Activated CD4-positive, alpha-beta T cell treated with anti-CD3 and anti-CD28 coated beads for 48 hours (primary cell): ENCODE results near the gene ING5.

Source experiments
- DNase-seq: peaks from one replicate; pipeline ENCODE4 v3.0.0-alpha.2; 2020

The ING5 gene

DNA sequence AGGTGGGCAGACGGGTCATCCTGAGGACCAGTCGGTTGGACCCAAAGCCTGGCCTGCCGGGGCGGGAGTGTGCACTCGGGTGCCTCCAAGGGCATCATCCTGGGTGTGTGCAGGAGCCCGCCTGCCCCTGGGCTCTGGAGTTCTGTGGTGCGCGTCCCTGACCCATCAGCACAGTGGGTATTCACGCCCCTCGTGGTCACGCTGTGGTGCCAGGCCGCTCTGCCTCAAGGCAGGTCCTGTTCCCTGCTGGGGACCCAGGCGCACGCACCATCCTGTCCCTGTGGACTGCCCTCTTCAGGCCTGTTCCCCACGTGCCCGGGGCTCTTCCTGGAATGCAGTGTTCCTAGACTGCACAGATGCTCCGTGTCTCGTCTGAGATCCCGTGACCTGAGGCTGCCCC lies 18.3 kb downstream of the ING5 start:
- DNase-seq, result no peak

DNA sequence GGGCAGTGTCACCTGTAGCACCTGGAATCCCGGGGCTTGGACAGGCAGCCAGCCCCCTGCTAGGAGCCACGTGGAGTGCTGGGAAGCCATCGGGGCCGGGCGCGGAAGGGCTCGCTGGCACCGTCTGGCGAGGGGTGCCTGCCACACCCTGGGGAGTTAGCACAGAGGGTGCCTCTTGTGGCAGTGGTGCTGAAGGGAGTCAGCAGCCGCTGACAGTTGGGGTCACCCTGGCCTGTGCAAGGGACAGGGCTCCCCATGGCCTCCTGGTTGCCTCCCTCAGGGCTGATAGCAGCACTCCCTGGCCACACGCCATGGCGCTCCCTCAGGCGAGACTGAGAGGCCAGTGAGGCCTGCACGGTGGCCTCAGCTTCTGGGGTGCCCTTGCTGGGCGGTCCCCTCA lies 18.7 kb downstream of the ING5 start:
- no peak for DNase-seq

DNA sequence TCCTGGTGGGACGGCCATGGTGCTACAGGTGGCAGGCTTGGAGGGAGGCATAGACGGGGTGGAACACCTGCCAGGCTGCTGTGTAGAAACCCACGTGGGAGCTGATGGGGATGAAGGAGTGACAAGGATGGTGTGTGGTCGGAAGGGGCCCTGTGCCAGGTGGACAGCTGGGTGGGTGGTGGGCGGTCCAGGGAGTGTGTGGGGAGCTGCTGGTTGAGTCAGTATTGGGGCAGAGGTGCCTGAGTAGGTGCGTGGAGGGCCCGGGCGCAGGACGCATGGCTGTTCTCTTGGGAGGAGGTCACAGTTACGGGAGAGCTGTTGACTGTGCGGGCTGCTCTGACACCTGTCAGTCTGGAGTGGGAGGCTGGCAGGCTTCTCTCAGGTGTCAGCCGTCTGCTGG lies 20.0 kb downstream of the ING5 start:
- DNase-seq, result no peak

DNA sequence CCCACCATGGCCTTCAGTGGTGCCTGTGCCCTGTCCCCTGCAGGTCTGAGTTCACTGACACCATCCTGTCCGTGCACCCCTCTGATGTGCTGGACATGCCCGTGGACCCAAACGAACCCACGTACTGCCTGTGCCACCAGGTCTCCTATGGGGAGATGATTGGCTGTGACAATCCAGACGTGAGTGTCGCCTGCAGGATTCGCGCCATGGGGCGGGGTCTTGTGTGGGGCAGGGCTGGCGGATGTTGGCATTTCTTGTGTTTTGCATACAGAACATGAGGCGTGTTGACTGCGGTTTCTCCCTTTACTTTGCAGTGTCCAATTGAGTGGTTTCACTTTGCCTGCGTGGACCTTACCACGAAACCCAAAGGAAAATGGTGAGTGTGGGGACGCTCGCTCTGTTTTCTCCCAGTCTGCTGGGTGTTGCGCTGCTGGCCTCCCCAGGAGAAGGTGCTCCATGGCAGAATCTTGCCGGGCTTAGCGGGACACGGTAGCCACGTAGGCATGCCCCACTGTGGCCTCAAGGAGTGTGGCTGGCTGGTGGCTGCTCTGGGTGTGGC lies 21.1 kb downstream of the ING5 start:
- no peak for DNase-seq

DNA sequence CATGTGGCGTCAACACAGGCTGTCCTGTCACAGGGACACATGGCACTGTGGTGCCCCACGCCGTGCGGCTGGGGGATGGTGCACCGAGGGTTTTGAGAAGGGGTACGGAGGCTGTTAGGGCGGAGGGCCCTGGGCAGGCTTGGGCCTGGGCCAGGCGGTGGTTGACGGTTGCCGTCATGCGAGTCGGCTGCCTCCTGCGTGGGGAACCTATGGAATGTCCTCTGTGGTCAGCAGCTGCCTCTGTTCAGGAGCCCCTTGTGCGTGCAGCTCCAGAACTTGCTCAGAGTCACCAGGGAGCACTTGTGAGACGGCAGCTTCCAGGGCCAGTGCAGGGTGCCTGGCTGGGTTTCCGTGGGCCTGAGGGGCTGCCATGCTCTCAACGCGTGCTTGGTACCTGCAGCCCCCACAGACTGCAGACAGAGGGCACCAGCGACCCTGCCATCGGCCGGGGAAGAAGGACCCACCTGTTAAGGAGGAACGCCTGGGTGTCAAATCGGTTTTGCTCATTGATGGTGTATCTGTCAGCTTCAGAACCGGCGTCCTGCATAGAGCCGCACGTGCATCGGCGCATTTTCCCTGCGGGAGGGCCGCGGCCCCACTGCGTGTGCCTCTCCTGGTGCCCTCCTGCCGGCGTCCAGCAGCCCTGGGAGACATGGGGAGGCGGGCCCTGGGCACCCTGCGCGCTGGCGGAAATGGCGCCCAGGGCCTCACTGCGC lies 22.6 kb downstream of the ING5 start:
- DNase-seq, result peak; percentile 37

DNA sequence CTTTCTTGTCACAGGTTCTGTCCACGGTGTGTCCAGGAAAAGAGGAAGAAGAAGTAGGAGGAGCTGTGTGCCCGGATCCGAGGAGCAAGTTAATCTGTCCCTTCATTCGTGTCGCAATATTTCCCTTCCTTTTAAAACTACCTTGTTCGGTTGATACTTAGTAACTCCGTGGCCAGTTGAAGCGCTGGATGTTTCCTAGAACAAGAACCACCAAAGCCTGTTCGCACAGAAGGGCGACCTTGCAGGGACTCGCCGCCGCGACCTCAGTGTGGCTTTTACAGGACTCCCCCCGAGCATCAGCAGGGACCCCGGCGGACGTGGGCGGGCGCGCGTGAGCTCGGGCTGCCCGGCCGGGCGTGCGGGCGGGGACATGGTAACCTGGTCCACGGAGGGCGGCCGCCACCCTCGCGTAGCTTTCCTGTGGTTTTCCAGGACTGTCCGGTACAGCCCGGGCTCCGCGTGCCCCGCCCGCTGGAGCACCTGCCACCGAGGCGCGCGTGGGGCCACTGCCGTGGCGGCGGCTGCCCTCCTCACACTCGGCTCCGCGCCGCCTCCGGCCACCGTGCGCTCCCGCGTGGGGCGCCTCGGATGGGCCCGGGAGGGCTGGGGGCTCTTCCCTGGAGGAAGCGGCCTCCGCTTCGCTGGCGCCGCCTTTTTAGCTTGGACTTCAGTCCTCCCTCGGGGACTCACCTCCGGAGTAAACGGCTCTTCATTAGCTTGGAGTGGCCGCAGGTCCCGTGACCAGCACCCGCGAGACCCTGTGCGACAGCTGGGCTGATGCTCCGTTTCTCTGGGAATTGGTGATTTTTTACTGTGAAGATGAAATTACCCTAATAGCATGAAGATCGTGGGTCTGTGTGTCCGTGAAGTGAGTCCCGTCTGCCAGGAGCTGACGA lies 23.4 kb downstream of the ING5 start:
- no peak for DNase-seq

DNA sequence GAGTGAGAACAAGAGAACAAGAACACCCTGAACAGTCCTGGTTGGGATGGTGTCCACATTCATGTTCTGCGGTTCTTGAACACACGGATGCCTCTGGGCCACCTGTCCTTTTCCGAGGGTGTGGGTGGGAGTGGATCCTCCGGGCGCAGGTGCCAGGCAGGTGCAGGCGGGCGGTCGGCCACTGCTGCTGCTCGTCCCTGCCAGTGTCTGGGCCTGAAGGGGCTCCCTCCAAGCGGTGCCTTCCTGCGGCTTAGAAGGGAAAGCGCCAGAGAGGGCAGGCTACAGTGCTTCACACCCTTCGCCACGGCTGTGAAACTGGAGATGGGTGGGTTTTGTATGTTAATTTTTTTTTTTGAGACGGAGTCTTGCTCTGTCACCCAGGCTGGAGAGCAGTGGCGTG lies 24.6 kb downstream of the ING5 start:
- no peak for DNase-seq

DNA sequence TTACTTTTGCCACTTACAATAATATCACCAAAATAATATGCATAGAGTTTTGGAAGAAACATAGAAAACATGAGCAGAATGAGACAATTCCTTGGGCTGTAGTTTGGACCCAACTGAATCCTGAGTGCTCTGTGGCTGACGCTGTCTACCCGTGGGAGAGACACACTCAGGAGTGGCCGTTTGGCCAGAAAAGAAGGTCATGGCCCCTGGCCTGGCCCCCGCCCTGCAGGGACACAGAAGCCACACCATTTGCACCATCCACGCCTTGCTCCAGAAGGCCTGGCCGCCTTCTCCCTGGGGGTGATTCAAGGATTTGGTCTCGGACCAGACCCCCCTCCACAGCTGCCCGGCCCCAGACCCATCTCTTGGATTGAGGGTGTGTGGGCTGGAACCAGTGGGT lies 26.2 kb downstream of the ING5 start:
- no peak for DNase-seq

DNA sequence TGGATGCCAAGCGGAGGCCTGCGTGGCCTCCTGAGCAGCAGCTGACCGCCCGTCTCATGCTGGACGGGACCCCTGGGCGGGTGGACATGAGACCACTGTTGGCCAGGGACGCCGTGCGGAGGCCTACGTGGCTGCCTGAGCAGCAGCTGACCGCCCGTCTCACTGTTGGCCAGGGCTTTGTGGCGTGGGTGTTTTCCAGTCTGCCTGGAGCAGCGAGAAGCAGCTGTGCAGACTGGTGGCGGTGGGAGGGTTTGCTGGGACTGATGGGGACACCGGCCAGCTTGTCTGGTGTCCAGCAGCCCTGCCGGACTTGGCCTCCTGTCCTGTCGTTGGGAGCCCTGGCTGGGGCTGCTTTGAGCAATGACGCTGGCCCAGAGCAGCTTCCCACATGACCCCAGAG lies 26.8 kb downstream of the ING5 start:
- no peak for DNase-seq

DNA sequence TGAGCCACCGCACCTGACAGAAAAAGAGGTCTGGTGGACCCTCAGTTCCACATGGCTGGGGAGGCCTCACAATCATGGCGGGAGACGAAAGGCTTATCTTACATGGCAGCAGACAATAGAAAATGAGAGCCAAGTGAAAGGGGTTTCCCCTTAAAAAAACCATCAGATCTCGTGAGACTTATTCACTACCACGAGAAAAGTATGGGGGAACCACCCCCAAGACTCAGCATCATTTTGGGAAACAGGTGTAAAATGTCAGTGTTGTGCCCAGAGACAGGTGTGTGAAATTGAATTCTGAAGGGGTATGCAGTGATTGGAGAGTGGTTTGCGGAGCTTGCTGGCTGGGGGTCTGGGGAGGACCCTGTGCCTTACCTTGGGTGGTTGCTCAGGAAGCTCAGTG lies 28.0 kb downstream of the ING5 start:
- no peak for DNase-seq

DNA sequence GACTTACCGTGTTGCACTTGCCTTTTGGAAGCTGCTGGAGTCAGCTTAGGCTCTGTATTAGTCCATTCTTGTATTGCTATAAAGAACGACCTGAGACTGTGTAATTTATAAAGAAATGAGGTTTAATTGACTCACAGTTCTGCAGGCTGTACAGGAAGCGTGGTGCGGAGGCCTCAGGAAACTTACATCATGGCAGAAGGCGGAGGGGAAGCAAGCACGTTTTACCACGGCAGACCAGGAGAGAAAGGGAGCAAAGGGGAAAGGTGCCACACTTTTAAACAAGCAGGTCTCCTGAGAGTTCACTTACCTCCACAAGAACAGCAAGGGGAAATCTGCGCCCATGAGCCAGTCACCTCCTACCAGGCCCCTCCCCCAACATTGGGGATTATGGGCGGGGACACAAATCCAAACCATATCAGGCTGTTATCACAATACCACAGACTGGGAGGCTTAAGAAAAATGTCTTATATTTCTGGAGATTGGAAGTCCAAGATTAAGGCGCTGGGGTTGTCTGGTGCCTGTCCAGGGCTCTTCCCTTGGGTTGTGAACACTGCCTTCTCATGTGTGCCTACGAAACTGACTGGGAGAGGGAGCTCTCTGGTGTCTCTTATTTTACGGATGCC lies 28.9 kb downstream of the ING5 start:
- peak; percentile 47 for DNase-seq

DNA sequence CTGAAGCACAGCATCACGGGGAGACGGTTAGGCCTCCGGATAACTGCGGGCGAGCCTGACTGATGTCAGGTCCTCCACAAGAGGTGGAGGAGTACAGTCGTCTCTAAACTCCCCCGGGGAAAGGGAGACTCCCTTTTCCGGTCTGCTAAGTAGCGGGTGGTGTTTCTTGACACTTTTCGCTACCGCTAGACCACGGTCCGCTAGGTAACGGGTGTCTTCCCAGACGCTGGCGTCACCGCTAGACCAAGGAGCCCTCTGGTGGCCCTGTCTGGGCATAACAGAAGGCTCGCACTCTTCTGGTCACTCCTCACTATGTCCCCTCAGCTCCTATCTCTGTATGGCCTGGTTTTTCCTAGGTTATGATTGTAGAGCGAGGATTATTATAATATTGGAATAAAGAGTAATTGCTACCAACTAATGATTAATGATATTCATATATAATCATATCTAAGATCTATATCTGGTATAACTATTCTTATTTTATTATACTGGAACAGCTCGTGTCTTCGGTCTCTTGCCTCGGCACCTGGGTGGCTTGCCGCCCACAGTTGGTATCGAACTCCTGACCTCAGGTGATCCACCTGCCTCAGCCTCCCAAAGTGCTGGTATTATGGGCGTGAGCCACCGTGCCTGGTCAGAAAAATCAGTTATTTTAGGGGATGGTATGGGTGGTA lies 30.8 kb downstream of the ING5 start:
- peak; percentile 82 for DNase-seq

DNA sequence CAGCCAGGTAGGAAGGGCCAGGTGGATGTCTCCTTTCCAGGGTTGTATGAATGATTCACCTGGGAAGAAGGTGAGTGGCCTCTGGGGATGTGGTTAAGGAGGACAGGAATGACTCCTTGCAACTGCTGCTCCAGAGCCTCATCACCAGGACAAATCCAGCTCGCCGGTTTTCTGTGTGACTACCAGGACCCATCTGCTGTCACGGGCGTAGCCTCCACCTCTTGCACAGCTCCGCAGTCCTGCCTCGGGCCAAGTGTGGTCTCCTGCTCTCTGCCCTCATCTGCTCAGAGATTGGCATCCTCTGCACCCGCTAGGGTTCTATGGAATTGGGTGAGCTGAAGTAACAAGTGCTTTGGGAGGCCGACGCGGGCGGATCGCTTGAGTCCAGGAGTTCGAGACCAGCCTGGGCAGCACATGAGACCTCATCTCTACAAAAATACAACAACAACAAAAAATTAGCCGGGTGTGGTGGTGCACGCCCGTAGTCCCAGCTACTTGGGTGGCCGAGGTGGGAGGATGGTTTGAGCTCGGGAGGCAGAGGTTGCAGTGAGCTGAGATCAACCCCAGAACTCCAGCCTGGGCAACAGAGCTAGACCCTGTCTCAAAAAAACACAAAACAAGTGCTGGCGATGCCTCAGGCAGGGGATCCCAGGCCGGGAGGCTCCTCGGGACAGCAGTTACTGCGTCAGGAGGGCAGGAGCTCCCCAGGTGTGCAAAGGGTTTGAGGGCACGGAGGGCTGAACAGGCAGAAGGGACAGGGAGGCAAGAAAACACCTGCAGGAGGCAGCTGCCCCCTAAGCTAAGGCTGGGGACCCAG lies 31.8 kb downstream of the ING5 start:
- DNase-seq, result no peak

DNA sequence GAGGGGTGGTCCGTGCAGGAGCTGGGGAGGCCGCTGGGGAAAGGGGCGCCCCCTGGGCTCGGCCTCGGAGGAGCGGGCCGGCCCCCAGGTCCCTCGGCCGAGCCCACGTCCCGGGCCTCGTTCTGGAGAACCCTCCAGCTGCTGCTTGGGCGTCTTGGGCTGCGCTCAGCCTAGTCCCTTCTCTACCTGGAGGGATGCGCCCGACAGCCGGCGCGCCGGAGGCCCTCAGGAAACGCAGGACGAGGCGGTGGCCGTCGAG lies 32.3 kb downstream of the ING5 start:
- no peak for DNase-seq

DNA sequence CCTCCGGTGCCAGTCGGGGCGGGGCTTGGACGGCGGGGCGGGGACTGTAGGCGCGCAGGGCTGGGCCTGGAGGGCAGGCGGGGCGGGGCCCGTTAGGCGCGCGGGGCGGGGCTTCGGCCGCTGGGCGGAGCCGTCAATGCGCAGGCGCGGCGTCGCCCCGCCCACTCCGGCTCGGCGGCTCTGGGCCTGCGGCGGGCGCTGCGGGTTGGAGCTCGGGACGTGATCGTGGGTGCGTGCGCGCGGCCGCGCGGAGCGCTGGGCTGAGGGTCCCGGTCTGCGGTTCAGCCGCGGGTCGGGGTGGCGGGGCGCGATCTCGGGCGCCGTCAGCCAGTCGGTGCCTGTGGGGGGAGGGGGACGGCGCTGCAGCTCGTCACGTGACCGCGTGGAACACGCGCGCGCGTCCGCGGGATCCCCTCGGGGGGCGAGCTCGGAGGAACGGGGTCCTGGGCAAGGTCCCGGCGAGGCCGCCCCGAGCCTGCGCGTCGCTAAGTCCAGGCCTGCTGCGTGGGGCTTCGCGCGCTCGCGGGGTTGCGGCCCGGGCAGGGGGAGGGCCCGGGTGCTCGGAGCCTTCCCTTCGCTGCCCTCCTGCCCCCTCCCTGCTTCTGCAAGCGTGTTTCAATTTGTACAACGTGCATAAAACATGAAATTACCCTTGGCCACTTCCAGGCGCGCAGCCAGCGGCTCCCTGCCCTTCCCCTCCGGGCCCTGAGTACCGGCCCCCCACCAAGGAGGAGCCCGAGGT lies 32.8 kb downstream of the ING5 start, which contains the start of gene D2HGDH:
TSS of gene D2HGDH (plus strand) at position 164 of the 742 bp plus-strand sequence. CDS start 595 bp downstream, outside the sequence.
- DNase-seq, result peak; percentile 96

DNA sequence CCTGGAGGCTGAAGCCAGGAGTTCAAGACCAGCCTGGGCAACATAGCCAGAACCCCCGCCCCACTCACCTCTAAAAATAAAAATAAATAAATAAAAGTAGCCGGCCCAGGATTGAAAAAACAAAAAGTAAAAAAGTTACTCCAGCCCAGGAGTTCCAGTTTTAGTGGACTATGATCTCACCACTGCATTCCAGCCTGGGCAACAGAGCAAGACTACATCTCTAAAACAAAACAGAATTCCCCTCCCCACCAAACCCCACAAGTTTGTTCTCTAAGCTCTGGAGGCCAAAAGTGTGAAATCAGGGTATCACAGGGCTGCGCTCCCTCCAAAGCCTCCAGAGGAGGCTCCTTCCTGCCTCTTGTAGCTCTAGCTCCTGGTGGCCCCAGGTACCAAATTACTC lies 34.3 kb downstream of the ING5 start:
- DNase-seq, result no peak

DNA sequence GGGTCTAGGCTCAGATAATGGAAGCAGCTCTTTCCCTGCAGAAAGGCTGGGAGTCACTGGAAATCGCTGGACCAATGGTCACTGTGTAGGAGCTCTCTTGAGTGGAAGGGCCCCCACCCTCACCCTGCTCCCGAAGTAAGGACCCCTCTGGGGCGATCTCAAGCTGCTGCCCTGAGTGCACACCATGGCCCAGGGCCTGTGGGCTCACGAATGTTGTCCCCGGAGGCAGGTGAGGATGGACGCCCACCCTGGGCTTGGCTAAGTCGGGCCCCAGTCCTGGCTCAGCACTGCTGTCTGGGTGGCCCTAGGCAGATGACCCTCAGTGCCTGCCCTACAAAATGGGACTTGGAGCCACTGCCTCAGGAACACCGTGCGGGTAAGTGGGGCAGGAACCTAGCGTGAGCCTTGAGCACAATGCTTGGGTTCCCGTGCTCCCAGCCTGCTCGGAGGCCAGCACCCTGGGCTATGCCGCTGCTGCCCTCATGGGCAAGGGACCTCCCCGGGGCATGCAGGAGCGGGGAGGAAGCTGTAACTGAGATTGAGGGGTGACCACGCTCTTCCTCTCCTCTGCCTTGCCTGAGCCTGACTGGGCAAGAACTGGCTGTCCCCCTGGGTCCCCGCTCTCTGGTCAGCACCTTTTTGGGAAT lies 36.3 kb downstream of the ING5 start:
- DNase-seq, result no peak

DNA sequence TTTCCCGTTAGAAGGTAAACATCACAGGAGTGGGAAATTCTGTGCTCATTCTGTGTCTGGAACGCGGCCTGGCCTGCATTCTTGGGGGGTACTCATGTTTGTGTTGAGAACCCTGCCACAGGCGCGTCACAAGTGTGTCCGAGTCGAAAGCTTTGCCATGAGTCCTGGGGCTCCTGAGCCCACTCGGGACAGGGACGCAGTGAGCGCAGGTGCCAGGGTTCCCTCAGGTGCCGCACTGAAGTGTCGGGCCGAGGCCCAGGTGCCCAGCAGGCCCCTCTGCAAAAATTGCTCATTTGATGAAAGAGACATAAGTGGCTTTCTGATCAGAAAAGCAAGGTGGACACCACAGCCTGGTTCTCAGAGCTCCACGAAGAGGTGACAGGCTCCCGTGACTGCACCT lies 37.3 kb downstream of the ING5 start:
- DNase-seq, result no peak

DNA sequence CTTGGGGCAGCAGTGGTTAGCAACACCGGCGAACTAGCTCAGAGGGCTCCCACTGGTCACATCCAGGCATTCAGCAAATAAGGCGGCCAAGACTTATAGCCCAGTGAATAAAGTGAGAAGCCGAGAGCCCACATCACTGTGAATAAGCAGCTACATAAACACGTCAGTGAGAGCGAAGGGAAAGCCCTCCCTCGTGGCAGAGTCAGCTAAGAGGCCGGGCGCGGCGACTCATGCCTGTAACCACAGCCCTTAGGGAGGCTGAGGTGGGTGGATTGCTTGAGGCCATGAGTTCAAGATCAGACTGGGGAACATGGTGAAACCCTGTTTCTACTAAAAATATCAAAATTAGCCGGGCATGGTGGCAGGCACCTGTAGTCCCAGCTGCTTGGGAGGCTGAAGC lies 37.8 kb downstream of the ING5 start:
- DNase-seq, result peak; percentile 87

DNA sequence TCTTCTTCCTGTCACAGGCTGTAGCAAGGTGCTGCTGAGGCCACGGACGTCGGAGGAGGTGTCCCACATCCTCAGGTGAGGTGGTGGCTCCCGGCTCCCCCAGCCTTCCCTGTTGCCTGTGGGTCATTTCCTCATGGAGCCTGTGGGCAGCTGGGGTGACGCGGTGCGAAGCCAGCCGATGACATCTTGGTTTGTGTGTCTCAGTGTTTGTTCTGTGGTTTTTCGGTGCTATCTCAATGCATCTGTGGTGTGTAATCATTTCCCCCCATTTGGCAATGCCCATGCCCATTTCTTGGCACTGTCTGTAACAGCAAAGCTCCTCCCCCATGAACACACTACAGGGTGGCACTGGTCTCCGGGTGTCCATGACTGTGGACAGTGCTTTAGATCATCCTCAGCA lies 39.2 kb downstream of the ING5 start:
- DNase-seq, result peak; percentile 41

DNA sequence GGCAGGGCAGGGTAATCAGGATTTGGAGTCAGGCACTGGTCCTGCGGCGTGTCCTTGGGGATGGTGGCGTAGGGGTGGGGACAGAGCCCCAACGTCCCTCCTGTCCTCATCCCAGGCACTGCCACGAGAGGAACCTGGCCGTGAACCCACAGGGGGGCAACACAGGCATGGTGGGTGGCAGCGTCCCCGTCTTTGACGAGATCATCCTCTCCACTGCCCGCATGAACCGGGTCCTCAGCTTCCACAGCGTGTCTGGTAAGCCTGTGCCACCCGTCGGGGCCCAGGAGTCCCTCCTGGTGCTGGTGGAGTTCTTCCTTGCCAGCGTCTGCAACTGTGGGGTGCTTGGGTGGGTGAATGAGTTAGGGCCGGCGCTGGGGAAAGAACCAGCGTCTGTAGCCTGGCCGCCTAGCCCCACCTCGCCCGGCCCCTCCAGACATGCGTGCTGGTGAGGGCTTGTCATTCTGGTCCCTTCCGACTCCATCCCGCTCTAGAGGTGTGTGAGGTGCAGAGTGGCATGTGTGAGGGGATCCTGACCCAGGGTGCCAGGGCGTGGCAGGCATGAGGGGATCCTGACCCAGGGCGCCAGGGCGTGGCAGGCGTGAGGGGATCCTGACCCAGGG lies 40.6 kb downstream of the ING5 start:
- DNase-seq, result no peak
